ENCODE measurements around the gene MAGED2.
"Not testable (repeated sequence)": the region's sequence is repeated elsewhere in the genome, so short reads cannot be mapped to it uniquely, and the experiment has no call there.

MAGED2 gene

GRCh38 chrX:54807524-54808108 is at the start of gene MAGED2:
Gene MAGED2, plus strand, starts transcription at chrX:54807745. Its CDS starts 1,587 bp downstream, at chrX:54809332.
- peak in 1 of 2 donors; percentile 5 for DNase-seq (ENCODE audit: low read depth in 2 of 2)

- no peak for DNase-seq (ENCODE audit: low read depth in 2 of 2)
Measured at GRCh38 chrX:54758114-54759055, 49.2 kb upstream of the MAGED2 start.

GRCh38 chrX:54774391-54775094 is 33.0 kb upstream of the MAGED2 start:
- not testable (repeated sequence) for DNase-seq (ENCODE audit: low read depth in 2 of 2)

GRCh38 chrX:54776061-54776460 is 31.5 kb upstream of the MAGED2 start:
- DNase-seq (ENCODE audit: low read depth in 2 of 2), result no peak

- no peak for DNase-seq (ENCODE audit: low read depth in 2 of 2)
Measured at GRCh38 chrX:54776987-54777672, 30.4 kb upstream of the MAGED2 start.

- DNase-seq (ENCODE audit: low read depth in 2 of 2), result no peak
Measured at GRCh38 chrX:54785901-54786300, 21.6 kb upstream of the MAGED2 start.

- no peak for DNase-seq (ENCODE audit: low read depth in 2 of 2)
Measured at GRCh38 chrX:54786967-54787366, 20.6 kb upstream of the MAGED2 start.

GRCh38 chrX:54788446-54788845 is 19.1 kb upstream of the MAGED2 start:
- no peak for DNase-seq (ENCODE audit: low read depth in 2 of 2)

GRCh38 chrX:54789405-54789804 is 18.1 kb upstream of the MAGED2 start:
- not testable (repeated sequence) for DNase-seq (ENCODE audit: low read depth in 2 of 2)

- DNase-seq (ENCODE audit: low read depth in 2 of 2), result no peak
Measured at GRCh38 chrX:54794028-54794427, 13.5 kb upstream of the MAGED2 start.

- DNase-seq (ENCODE audit: low read depth in 2 of 2), result no peak
Measured at GRCh38 chrX:54794795-54795194, 12.8 kb upstream of the MAGED2 start.

GRCh38 chrX:54798137-54798536 is 9.4 kb upstream of the MAGED2 start, which contains the start of gene ITIH6:
Gene ITIH6, minus strand, starts transcription at chrX:54798255. Its CDS starts 45 bp downstream, at chrX:54798210.
- DNase-seq (ENCODE audit: low read depth in 2 of 2), result no peak

GRCh38 chrX:54799046-54799445 is 8.5 kb upstream of the MAGED2 start:
- no peak for DNase-seq (ENCODE audit: low read depth in 2 of 2)

GRCh38 chrX:54808109-54808604 is 612 bp downstream of the MAGED2 start:
- peak in 1 of 2 donors; percentile 3 for DNase-seq (ENCODE audit: low read depth in 2 of 2)

- peak; percentile 65 to 81 for DNase-seq (ENCODE audit: low read depth in 2 of 2)
Measured at GRCh38 chrX:54808605-54809483, 1.3 kb downstream of the MAGED2 start.

- no peak for DNase-seq (ENCODE audit: low read depth in 2 of 2)
Measured at GRCh38 chrX:54810532-54810931, 3.0 kb downstream of the MAGED2 start.

GRCh38 chrX:54811301-54811885 is 3.8 kb downstream of the MAGED2 start:
- no peak for DNase-seq (ENCODE audit: low read depth in 2 of 2)

GRCh38 chrX:54812306-54812705 is 4.8 kb downstream of the MAGED2 start:
- DNase-seq (ENCODE audit: low read depth in 2 of 2), result no peak

- no peak for DNase-seq (ENCODE audit: low read depth in 2 of 2)
Measured at GRCh38 chrX:54817220-54817820, 9.8 kb downstream of the MAGED2 start.

- DNase-seq (ENCODE audit: low read depth in 2 of 2), result no peak
Measured at GRCh38 chrX:54818221-54818620, 10.7 kb downstream of the MAGED2 start.
